ENCODE measurements around the gene GDF11.

DNA sequence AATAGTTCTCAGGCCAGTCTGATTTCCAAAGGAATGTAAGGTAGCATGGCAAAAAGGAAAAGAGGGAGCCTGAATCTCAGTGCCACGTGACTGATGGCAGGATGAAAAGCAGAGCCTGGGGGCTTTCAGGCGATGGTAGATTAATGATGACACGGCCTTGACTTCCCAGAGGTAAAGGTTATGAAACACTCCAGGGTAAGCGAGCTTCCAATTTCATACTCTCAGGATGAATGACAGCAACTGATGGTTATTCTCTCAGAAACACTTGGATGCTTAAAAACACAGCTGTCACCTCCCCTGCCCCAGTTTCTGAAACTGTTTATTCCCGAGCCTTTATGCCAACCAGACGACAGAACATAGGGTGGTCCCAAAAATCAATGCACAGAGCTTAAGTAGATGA is 28.8 kb downstream of the GDF11 start:
- TF ChIP-seq, protein P1, sequence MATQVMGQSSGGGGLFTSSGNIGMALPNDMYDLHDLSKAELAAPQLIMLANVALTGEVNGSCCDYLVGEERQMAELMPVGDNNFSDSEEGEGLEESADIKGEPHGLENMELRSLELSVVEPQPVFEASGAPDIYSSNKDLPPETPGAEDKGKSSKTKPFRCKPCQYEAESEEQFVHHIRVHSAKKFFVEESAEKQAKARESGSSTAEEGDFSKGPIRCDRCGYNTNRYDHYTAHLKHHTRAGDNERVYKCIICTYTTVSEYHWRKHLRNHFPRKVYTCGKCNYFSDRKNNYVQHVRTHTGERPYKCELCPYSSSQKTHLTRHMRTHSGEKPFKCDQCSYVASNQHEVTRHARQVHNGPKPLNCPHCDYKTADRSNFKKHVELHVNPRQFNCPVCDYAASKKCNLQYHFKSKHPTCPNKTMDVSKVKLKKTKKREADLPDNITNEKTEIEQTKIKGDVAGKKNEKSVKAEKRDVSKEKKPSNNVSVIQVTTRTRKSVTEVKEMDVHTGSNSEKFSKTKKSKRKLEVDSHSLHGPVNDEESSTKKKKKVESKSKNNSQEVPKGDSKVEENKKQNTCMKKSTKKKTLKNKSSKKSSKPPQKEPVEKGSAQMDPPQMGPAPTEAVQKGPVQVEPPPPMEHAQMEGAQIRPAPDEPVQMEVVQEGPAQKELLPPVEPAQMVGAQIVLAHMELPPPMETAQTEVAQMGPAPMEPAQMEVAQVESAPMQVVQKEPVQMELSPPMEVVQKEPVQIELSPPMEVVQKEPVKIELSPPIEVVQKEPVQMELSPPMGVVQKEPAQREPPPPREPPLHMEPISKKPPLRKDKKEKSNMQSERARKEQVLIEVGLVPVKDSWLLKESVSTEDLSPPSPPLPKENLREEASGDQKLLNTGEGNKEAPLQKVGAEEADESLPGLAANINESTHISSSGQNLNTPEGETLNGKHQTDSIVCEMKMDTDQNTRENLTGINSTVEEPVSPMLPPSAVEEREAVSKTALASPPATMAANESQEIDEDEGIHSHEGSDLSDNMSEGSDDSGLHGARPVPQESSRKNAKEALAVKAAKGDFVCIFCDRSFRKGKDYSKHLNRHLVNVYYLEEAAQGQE (IDR thresholded peaks at IDR 0.05), result no peak
- no peak for TF ChIP-seq SMC3 (IDR thresholded peaks at IDR 0.05)
- TF ChIP-seq EP300 (IDR thresholded peaks at IDR 0.05), result no peak
- no peak for TF ChIP-seq ZNF302 (CRISPR knock-in tag; IDR thresholded peaks at IDR 0.05)
- TF ChIP-seq, protein P2, sequence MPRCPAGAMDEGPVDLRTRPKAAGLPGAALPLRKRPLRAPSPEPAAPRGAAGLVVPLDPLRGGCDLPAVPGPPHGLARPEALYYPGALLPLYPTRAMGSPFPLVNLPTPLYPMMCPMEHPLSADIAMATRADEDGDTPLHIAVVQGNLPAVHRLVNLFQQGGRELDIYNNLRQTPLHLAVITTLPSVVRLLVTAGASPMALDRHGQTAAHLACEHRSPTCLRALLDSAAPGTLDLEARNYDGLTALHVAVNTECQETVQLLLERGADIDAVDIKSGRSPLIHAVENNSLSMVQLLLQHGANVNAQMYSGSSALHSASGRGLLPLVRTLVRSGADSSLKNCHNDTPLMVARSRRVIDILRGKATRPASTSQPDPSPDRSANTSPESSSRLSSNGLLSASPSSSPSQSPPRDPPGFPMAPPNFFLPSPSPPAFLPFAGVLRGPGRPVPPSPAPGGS (IDR thresholded peaks at IDR 0.05), result no peak
- no peak for TF ChIP-seq CHD4 (IDR thresholded peaks at IDR 0.05; ENCODE audit: borderline replicate concordance)
- no peak for TF ChIP-seq RNF2 (IDR thresholded peaks at IDR 0.05; ENCODE audit: borderline replicate concordance, low read depth)
- TF ChIP-seq, protein P3, sequence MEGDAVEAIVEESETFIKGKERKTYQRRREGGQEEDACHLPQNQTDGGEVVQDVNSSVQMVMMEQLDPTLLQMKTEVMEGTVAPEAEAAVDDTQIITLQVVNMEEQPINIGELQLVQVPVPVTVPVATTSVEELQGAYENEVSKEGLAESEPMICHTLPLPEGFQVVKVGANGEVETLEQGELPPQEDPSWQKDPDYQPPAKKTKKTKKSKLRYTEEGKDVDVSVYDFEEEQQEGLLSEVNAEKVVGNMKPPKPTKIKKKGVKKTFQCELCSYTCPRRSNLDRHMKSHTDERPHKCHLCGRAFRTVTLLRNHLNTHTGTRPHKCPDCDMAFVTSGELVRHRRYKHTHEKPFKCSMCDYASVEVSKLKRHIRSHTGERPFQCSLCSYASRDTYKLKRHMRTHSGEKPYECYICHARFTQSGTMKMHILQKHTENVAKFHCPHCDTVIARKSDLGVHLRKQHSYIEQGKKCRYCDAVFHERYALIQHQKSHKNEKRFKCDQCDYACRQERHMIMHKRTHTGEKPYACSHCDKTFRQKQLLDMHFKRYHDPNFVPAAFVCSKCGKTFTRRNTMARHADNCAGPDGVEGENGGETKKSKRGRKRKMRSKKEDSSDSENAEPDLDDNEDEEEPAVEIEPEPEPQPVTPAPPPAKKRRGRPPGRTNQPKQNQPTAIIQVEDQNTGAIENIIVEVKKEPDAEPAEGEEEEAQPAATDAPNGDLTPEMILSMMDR (IDR thresholded peaks at IDR 0.05), result no peak
- no peak for TF ChIP-seq ESRRA (IDR thresholded peaks at IDR 0.05; ENCODE audit: borderline replicate concordance, low read length)
